Measurements from ENCODE around the gene PLIN5. TPM values are rescaled to one million over a fixed set of nuclear protein-coding genes. Genes with fewer than 3 reads are reported as not detected.

Gene PLIN5
- polyA plus RNA-seq, 1 donor from 2014 or later, result 1.3 TPM

GRCh38 chr19:4557144-4557970 lies 22.3 kb upstream of the PLIN5 start:
- H3K9me2 ChIP-seq (ENCODE audit: insufficient read depth, low read length), result no peaks in the 10 kb centered on the region
- TF ChIP-seq EP300 (conservative IDR thresholded peaks at IDR 0.05; ENCODE audit: poor library complexity, severe bottlenecking) (no peak), MXI1 (conservative IDR thresholded peaks at IDR 0.05; ENCODE audit: poor library complexity, severe bottlenecking) (no peak), EZH2 (IDR thresholded peaks at IDR 0.05; ENCODE audit: borderline replicate concordance, insufficient read depth, low read length, poor library complexity, severe bottlenecking) (no peak), RAD21 (conservative IDR thresholded peaks at IDR 0.05) (no peak), REST (IDR thresholded peaks at IDR 0.05; ENCODE audit: borderline replicate concordance) (no peak), SMC3 (conservative IDR thresholded peaks at IDR 0.05; ENCODE audit: poor library complexity) (no peak), TAF1 (IDR thresholded peaks at IDR 0.05; ENCODE audit: low read depth) (no peak), POLR2AphosphoS5 (IDR thresholded peaks at IDR 0.05) (no peak)
- TF ChIP-seq, protein P1, sequence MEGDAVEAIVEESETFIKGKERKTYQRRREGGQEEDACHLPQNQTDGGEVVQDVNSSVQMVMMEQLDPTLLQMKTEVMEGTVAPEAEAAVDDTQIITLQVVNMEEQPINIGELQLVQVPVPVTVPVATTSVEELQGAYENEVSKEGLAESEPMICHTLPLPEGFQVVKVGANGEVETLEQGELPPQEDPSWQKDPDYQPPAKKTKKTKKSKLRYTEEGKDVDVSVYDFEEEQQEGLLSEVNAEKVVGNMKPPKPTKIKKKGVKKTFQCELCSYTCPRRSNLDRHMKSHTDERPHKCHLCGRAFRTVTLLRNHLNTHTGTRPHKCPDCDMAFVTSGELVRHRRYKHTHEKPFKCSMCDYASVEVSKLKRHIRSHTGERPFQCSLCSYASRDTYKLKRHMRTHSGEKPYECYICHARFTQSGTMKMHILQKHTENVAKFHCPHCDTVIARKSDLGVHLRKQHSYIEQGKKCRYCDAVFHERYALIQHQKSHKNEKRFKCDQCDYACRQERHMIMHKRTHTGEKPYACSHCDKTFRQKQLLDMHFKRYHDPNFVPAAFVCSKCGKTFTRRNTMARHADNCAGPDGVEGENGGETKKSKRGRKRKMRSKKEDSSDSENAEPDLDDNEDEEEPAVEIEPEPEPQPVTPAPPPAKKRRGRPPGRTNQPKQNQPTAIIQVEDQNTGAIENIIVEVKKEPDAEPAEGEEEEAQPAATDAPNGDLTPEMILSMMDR (IDR thresholded peaks at IDR 0.05; ENCODE audit: poor library complexity, severe bottlenecking), result no peak
- H3K79me2 ChIP-seq (replicated peaks; ENCODE audit: insufficient read depth, low read length), result no peaks in the 10 kb centered on the region
- peaks cover 16% of the 10 kb centered on the region for H3K36me3 ChIP-seq (ENCODE audit: insufficient read depth, low read length)
- H3K4me3 ChIP-seq (ENCODE audit: low read length), result no peak overlapping the region
- no peak overlapping the region for H3K27ac ChIP-seq (ENCODE audit: low read length)
- no peaks in the 10 kb centered on the region for H3K9me3 ChIP-seq (ENCODE audit: low read length)
- no peaks in the 10 kb centered on the region for H4K20me1 ChIP-seq (ENCODE audit: insufficient read depth)
- no peak overlapping the region for H3K4me2 ChIP-seq (ENCODE audit: low read length)
- H3K27me3 ChIP-seq (ENCODE audit: insufficient read depth, low read depth, low read length), result no peaks in the 10 kb centered on the region
- no peaks in the 10 kb centered on the region for H3F3A ChIP-seq (ENCODE audit: insufficient read depth, low read length, poor library complexity, severe bottlenecking)
- H3K9ac ChIP-seq (ENCODE audit: low read length), result no peak overlapping the region
- H2AFZ ChIP-seq (ENCODE audit: low read depth, low read length), result no peak overlapping the region

- Histone ChIP-seq H3K27ac (ENCODE audit: low read length) (no peak overlapping the region), H3K9ac (ENCODE audit: low read length) (no peak overlapping the region), H3K36me3 (ENCODE audit: insufficient read depth, low read length) (peaks cover 22% of the 10 kb centered on the region), H3K9me3 (ENCODE audit: low read length) (no peaks in the 10 kb centered on the region), H3K79me2 (replicated peaks; ENCODE audit: insufficient read depth, low read length) (no peaks in the 10 kb centered on the region), H3K4me2 (ENCODE audit: low read length) (no peak overlapping the region), H3K27me3 (ENCODE audit: insufficient read depth, low read depth, low read length) (no peaks in the 10 kb centered on the region), H3K4me3 (ENCODE audit: low read length) (no peak overlapping the region), H3F3A (ENCODE audit: insufficient read depth, low read length, poor library complexity, severe bottlenecking) (no peaks in the 10 kb centered on the region), H3K9me2 (ENCODE audit: insufficient read depth, low read length) (no peaks in the 10 kb centered on the region), H2AFZ (ENCODE audit: low read depth, low read length) (no peak overlapping the region), H4K20me1 (ENCODE audit: insufficient read depth) (no peaks in the 10 kb centered on the region)
- TF ChIP-seq POLR2AphosphoS5 (IDR thresholded peaks at IDR 0.05) (no peak), SMC3 (conservative IDR thresholded peaks at IDR 0.05; ENCODE audit: poor library complexity) (no peak), REST (IDR thresholded peaks at IDR 0.05; ENCODE audit: borderline replicate concordance) (no peak), EP300 (conservative IDR thresholded peaks at IDR 0.05; ENCODE audit: poor library complexity, severe bottlenecking) (no peak), MXI1 (conservative IDR thresholded peaks at IDR 0.05; ENCODE audit: poor library complexity, severe bottlenecking) (no peak), RAD21 (conservative IDR thresholded peaks at IDR 0.05) (no peak), EZH2 (IDR thresholded peaks at IDR 0.05; ENCODE audit: borderline replicate concordance, insufficient read depth, low read length, poor library complexity, severe bottlenecking) (no peak), TAF1 (IDR thresholded peaks at IDR 0.05; ENCODE audit: low read depth) (no peak)
- TF ChIP-seq, protein P1 (IDR thresholded peaks at IDR 0.05; ENCODE audit: poor library complexity, severe bottlenecking), result no peak
Observed at GRCh38 chr19:4556597-4557127, 21.6 kb upstream of the PLIN5 start.

Measured in neural cell (in vitro differentiated cells).